Pancreas (tissue), 10 donors: ENCODE data around the gene SHF. TPM values are rescaled to one million over a fixed set of nuclear protein-coding genes. Genes with fewer than 3 reads are reported as not detected.
A peak's percentile ranks its signal among the peaks of the same experiment; 100 is the strongest.
"Not testable (repeated sequence)": the region's sequence is repeated elsewhere in the genome, so short reads cannot be mapped to it uniquely, and the experiment has no call there.

Experiments used
- ATAC-seq, 4 donors: fragments of 200-7000 bp; cut with Tn5 transposase; one replicate each; pipeline versions ENCODE4 v1.8.0 to v1.9.1; 2020; ENCODE audit warnings: mild to moderate bottlenecking in 4 of 4, moderate library complexity in 4 of 4
- DNase-seq, 6 donors: peaks; one replicate each; pipeline ENCODE4 v3.0.0-alpha.2; 2020
- FAIRE-seq: peaks from 2 replicates; lab custom pipeline; 2012; peaks lifted over from hg19 to GRCh38; lab: Jason Lieb, UNC
- H3K27ac ChIP-seq, 4 donors: fragments of 200-600 bp; sonication (generic); 1 replicate in 3 of 4; 2 replicates in 1 of 4; pipeline versions ENCODE4 v1.5.0 to v1.8.0; 2020
- H3K27me3 ChIP-seq, 4 donors: fragments of 200-600 bp; one replicate each; pipeline ENCODE4 v1.8.0; 2021
- H3K36me3 ChIP-seq, 3 donors: fragments of 200-600 bp; sonication (generic) in 1 of 3; one replicate each; pipeline versions ENCODE4 v1.5.0 to v1.8.0; 2020 to 2021
- H3K4me1 ChIP-seq, 3 donors: fragments of 200-600 bp; one replicate each; pipeline ENCODE4 v1.8.0; 2021
- H3K4me3 ChIP-seq, 4 donors: fragments of 200-600 bp; sonication (generic) in 2 of 4; one replicate each; pipeline versions ENCODE4 v1.5.0 to v1.8.0; 2020 to 2021
- H3K9me3 ChIP-seq, 4 donors: fragments of 200-600 bp; one replicate each; pipeline ENCODE4 v1.8.0; 2021
- CTCF ChIP-seq, 4 donors: fragments of 200-600 bp; sonication (generic) in 3 of 4; IDR thresholded peaks; one replicate each; pipeline versions ENCODE4 v1.5.0 to v1.8.0; 2021; ENCODE audit warnings: antibody characterized with exemption in 4 of 4
- WGBS, 2 donors: extraction: QIAGEN DNeasy Blood & Tissue Kit; methylation state at CpG; one replicate each; pipeline ENCODE4 v1.1.7; 2013; 5-methylcytosine and 5-hydroxymethylcytosine counted together
- intact Hi-C, 3 donors: fragments of 100-400 bp; cut with DNase I; formaldehyde crosslinking; loops; one replicate each; pipeline versions ENCODE4 v1.11.1 to v1.14.2; 2022
- polyA plus RNA-seq, 2 donors: library from polyadenylated mRNA; stranded (reverse); fragments of 200-250 nt; gene quantifications; one replicate each; pipeline ENCODE4 v1.2.3, GENCODE V29; 2013
- total RNA-seq, 6 donors: library from RNA; stranded (reverse); fragmentation: NEBNext Ultra II Directional in 4 of 6; extraction: Animal tissue kit (Norgen Biotek cat#: 25700) in 4 of 6; gene quantifications; one replicate each; pipeline versions ENCODE4 v1.2.1 to v1.2.4, GENCODE V29; 2021 to 2023
- donor health status: healthy with polysubstance abuse.
- donor health status: DM: no; HTN: no; CAD: no; lungs with moderate emphysema.
- donor health status: DM: no; HTN: no; CAD: no.
- donor health status: control.
- donor health status: control.
- donor health status: Bipolar disorder and iron deficiency.
- donor health status: DM: yes; HTN: yes; CAD: no.
- donor health status: DM: no; HTN: no; CAD: no.
- donor health status: DM: no; HTN: no; CAD: no.
- donor health status: DM: yes; HTN: yes; CAD: no.

Gene SHF
- total and polyA plus RNA-seq, 8 donors: 1.0 to 3.7 (median 2.0) TPM

GRCh38 chr15:45136378-45136764 is 51.4 kb downstream of the SHF start:
- TF ChIP-seq CTCF (IDR thresholded peaks at IDR 0.05): no peak
- 25 to 26% methylated on average over 10 of the region's 10 CpGs for WGBS, 2 donors
- Histone ChIP-seq H3K9me3 (no peaks in the 10 kb centered on the region), H3K4me1 (no peaks in the 10 kb centered on the region), H3K36me3 (no peaks in the 10 kb centered on the region), H3K4me3 (no peak overlapping the region), H3K27me3 (no peaks in the 10 kb centered on the region), H3K27ac (no peak overlapping the region)
- DNase-seq: no peak
- ATAC-seq: peak in 2 of 4 donors; percentile 4 to 17
- FAIRE-seq: no peak
- intact Hi-C loops: no loop called here

GRCh38 chr15:45135705-45136377 is 51.9 kb downstream of the SHF start:
- H3K27me3 ChIP-seq, H3K9me3 ChIP-seq, H3K36me3 ChIP-seq, DNase-seq, H3K4me1 ChIP-seq, H3K27ac ChIP-seq, intact Hi-C loops, FAIRE-seq: not testable (repeated sequence)
- peak; percentile 10 to 28 (median 20) for ATAC-seq
- 22% methylated on average over 8 to 11 of the region's 37 CpGs for WGBS, 2 donors
- H3K4me3 ChIP-seq: peak overlapping the region in 1 of 4 donors; percentile 28

- no peaks in the 10 kb centered on the region for H3K4me1 ChIP-seq
- H3K9me3 ChIP-seq: no peaks in the 10 kb centered on the region
- DNase-seq (peak in 5 of 6 donors; percentile 37 to 81 (median 59)), FAIRE-seq (no peak), ATAC-seq (peak; percentile 75 to 90 (median 86))
- 10% methylated on average over 44 to 57 of the region's 57 CpGs for WGBS, 2 donors
- H3K27me3 ChIP-seq: no peaks in the 10 kb centered on the region
- H3K4me3 ChIP-seq: peak overlapping the region in 2 of 4 donors; percentile 21 to 28
- no peak for TF ChIP-seq CTCF (IDR thresholded peaks at IDR 0.05)
- H3K36me3 ChIP-seq: no peaks in the 10 kb centered on the region
- intact Hi-C loops: no loop called here
- H3K27ac ChIP-seq: no peak overlapping the region
These were observed 52.8 kb downstream of the SHF start for GRCh38 chr15:45134682-45135604.

- H3K4me3 ChIP-seq: no peak overlapping the region
- H3K9me3 ChIP-seq: no peaks in the 10 kb centered on the region
- intact Hi-C loops: no loop called here
- H3K4me1 ChIP-seq: no peaks in the 10 kb centered on the region
- H3K27me3 ChIP-seq: no peaks in the 10 kb centered on the region
- ATAC-seq: no peak
- H3K36me3 ChIP-seq: no peaks in the 10 kb centered on the region
- 91 to 97% methylated on average over 7 of the region's 7 CpGs for WGBS, 2 donors
- TF ChIP-seq CTCF (IDR thresholded peaks at IDR 0.05): no peak
- no peak overlapping the region for H3K27ac ChIP-seq
- FAIRE-seq: no peak
- peak in 1 of 6 donors; percentile 50 for DNase-seq
These were observed 53.7 kb downstream of the SHF start for GRCh38 chr15:45134046-45134445.

GRCh38 chr15:45133561-45133920 is 54.2 kb downstream of the SHF start:
- H3K27me3 ChIP-seq: no peaks in the 10 kb centered on the region
- no peak for FAIRE-seq
- H3K4me1 ChIP-seq: no peaks in the 10 kb centered on the region
- TF ChIP-seq CTCF (IDR thresholded peaks at IDR 0.05): no peak
- no peak overlapping the region for H3K27ac ChIP-seq
- DNase-seq: peak in 1 of 6 donors; percentile 31
- H3K4me3 ChIP-seq: no peak overlapping the region
- no peaks in the 10 kb centered on the region for H3K36me3 ChIP-seq
- no peak for ATAC-seq
- 83 to 91% methylated on average over 5 of the region's 5 CpGs for WGBS, 2 donors
- intact Hi-C loops: no loop called here
- H3K9me3 ChIP-seq: no peaks in the 10 kb centered on the region
